ENCODE measurements around the gene FAM13A.

- TF ChIP-seq CHD2 (IDR thresholded peaks at IDR 0.05; ENCODE audit: low read length) (no peak), RBBP5 (IDR thresholded peaks at IDR 0.05; ENCODE audit: borderline replicate concordance, low read depth, low read length) (no peak)
Observed at GRCh38 chr4:88793475-88793874, 263.5 kb downstream of the FAM13A start.

All from H1 (cell line).